ENCODE results near the gene FGGY. TPM values are rescaled to one million over a fixed set of nuclear protein-coding genes. Genes with fewer than 3 reads are reported as not detected.

Gene FGGY
- total and polyA plus RNA-seq, 2 donors (not counting 3 experiments of a cell fraction or from before 2014, with no cell fraction given) = 5.6 to 6.4 TPM

DNA sequence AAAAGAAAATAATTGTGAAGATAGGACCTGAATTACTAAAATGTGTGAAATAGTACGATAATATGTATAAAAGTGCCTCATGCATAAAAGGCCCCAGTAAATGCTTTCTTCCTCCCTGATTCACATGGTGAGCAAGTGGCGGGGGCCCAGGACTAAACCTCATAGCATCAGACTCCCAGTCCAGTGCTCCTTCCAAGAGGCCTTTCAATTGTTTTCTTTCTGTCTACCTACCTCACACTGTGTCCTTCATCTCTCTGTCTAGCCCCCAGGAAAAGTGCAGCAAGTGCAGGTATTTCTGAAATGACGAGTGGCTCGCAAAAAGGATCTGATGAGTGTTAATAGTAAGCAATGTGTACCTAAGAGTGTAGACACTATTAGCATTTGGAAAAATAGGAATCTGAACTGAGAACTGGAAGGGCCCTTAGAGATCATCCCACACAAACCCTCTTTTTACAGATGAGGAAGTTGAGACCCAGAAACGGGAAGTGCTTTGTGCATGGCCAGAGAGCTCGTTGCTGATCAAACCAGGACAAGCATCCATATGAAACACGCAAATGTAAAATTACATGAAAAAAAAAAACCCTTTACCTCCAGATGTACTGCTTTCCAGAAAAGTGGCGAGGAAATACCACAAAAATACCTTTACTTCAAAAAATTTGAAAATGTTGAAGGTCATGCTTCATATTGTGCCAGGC lies 399.7 kb downstream of the FGGY start:
- H3K4me2 ChIP-seq (ENCODE audit: insufficient read depth, low read length) = no peak overlapping the region
- no peaks in the 10 kb centered on the region for H3K79me2 ChIP-seq (ENCODE audit: control insufficient read depth, insufficient read depth, low read length)
- H3K27me3 ChIP-seq (ENCODE audit: control insufficient read depth in 2 of 2, insufficient read depth in 2 of 2, low read length in 2 of 2) = no peaks in the 10 kb centered on the region
- no peak for TF ChIP-seq POLR2AphosphoS5 (IDR thresholded peaks at IDR 0.05; ENCODE audit: insufficient read depth, low read depth, low read length)
- CTCF ChIA-PET = interaction anchor here (1.1 to 2.9 kb wide), 2 partner anchors 613 to 913 kb away, joined by 3 to 15 read pairs; partner anchors contain the start of gene JUN
- H3K27ac ChIP-seq (ENCODE audit: insufficient read depth, low read depth, low read length) = no peak overlapping the region
- BruUV-seq (replicated peaks) = no TSS peak
- POLR2A ChIA-PET = no interaction called here
- no peak overlapping the region for H3K9ac ChIP-seq (replicated peaks; ENCODE audit: extremely low read depth, insufficient read depth, low read length)
- H3K9me3 ChIP-seq (replicated peaks; ENCODE audit: control insufficient read depth, insufficient read depth, low read length) = no peaks in the 10 kb centered on the region
- H3K36me3 ChIP-seq (ENCODE audit: control insufficient read depth in 2 of 2, extremely low read depth in 1 of 2, insufficient read depth in 2 of 2, low read length in 2 of 2) = no peaks in the 10 kb centered on the region
- H4K20me1 ChIP-seq (replicated peaks; ENCODE audit: control insufficient read depth, extremely low read depth, insufficient read depth, low read length) = no peaks in the 10 kb centered on the region
- no peaks in the 10 kb centered on the region for H3K9me1 ChIP-seq (replicated peaks; ENCODE audit: control insufficient read depth, extremely low read depth, insufficient read depth, low read length)
- no peaks in the 10 kb centered on the region for H3K4me1 ChIP-seq (ENCODE audit: control insufficient read depth, extremely low read depth, insufficient read depth, low read length)
- intact Hi-C loops (cut with micrococcal nuclease) = loop anchor here (5.0 kb wide), 1 partner anchor 1179 kb away; no protein-coding TSS in a partner anchor
- no peak overlapping the region for H3K4me3 ChIP-seq (replicated peaks in 1 of 3; ENCODE audit: insufficient read depth in 1 of 3, low read depth in 1 of 3, low read length in 3 of 3)
- FAIRE-seq (no peak), DNase-seq (ENCODE audit: low read depth, low spot score) (no peak)
- dilution Hi-C loops (cut with MboI; ENCODE audit: extremely low pct_ligation_motif_present, low sequenced_read_pairs) = no loop called here
- no peak overlapping the region for H2AFZ ChIP-seq (ENCODE audit: low read depth, low read length)

DNA sequence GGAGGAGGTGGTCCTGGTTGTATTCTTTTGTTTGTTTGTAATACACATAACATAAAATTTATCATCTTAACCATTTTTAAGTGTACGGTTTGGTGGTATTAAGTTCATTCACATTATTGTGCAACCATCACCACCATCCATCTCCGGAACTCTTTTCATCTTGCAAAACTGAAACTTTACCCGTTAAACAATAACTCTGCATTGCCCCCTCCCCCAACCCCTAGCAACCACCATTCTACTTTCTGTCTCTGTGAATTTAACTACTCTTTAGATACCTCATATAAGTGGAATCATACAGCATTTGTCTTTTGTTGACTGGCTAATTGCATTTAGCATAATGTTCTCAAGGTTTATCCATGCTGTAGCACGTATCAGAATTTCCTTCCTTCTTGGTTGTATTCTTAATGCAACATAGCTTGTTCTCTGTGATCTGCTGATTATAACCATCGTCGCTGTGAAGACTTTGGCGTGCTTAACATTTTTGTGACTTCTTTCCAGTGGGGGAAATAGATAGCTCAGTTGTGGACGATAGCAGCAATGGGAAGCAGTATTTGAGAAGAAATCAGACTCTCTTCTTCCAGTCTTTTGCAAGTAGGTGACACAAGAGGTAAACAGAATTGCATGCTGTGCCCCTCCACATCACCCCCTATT lies 400.4 kb downstream of the FGGY start:
- H3K9me1 ChIP-seq (replicated peaks; ENCODE audit: control insufficient read depth, extremely low read depth, insufficient read depth, low read length) = no peaks in the 10 kb centered on the region
- H3K27ac ChIP-seq (ENCODE audit: insufficient read depth, low read depth, low read length) = no peak overlapping the region
- no peaks in the 10 kb centered on the region for H3K4me1 ChIP-seq (ENCODE audit: control insufficient read depth, extremely low read depth, insufficient read depth, low read length)
- POLR2A ChIA-PET = no interaction called here
- H3K9me3 ChIP-seq (replicated peaks; ENCODE audit: control insufficient read depth, insufficient read depth, low read length) = no peaks in the 10 kb centered on the region
- no peaks in the 10 kb centered on the region for H3K36me3 ChIP-seq (ENCODE audit: control insufficient read depth in 2 of 2, extremely low read depth in 1 of 2, insufficient read depth in 2 of 2, low read length in 2 of 2)
- no peaks in the 10 kb centered on the region for H4K20me1 ChIP-seq (replicated peaks; ENCODE audit: control insufficient read depth, extremely low read depth, insufficient read depth, low read length)
- dilution Hi-C loops (cut with MboI; ENCODE audit: extremely low pct_ligation_motif_present, low sequenced_read_pairs) = no loop called here
- intact Hi-C loops (cut with micrococcal nuclease) = loop anchor here (5.0 kb wide), 1 partner anchor 1180 kb away; no protein-coding TSS in a partner anchor
- H3K27me3 ChIP-seq (ENCODE audit: control insufficient read depth in 2 of 2, insufficient read depth in 2 of 2, low read length in 2 of 2) = no peaks in the 10 kb centered on the region
- H3K4me3 ChIP-seq (replicated peaks in 1 of 3; ENCODE audit: insufficient read depth in 1 of 3, low read depth in 1 of 3, low read length in 3 of 3) = no peak overlapping the region
- TF ChIP-seq, protein P1, sequence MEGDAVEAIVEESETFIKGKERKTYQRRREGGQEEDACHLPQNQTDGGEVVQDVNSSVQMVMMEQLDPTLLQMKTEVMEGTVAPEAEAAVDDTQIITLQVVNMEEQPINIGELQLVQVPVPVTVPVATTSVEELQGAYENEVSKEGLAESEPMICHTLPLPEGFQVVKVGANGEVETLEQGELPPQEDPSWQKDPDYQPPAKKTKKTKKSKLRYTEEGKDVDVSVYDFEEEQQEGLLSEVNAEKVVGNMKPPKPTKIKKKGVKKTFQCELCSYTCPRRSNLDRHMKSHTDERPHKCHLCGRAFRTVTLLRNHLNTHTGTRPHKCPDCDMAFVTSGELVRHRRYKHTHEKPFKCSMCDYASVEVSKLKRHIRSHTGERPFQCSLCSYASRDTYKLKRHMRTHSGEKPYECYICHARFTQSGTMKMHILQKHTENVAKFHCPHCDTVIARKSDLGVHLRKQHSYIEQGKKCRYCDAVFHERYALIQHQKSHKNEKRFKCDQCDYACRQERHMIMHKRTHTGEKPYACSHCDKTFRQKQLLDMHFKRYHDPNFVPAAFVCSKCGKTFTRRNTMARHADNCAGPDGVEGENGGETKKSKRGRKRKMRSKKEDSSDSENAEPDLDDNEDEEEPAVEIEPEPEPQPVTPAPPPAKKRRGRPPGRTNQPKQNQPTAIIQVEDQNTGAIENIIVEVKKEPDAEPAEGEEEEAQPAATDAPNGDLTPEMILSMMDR (IDR thresholded peaks at IDR 0.05; ENCODE audit: extremely low read depth in 1 of 2, insufficient read depth in 1 of 2, low read depth in 1 of 2, low read length in 2 of 2) = no peak
- TF ChIP-seq EZH2 (IDR thresholded peaks at IDR 0.05; ENCODE audit: borderline replicate concordance, low read depth, low read length, severe bottlenecking) (no peak), MYC (IDR thresholded peaks at IDR 0.05; ENCODE audit: low read depth, low read length) (no peak), GATA2 (IDR thresholded peaks at IDR 0.05; ENCODE audit: insufficient read depth, insufficient read length, low read depth, low read length) (no peak), POLR2AphosphoS5 (IDR thresholded peaks at IDR 0.05; ENCODE audit: insufficient read depth, low read depth, low read length) (no peak)
- H3K79me2 ChIP-seq (ENCODE audit: control insufficient read depth, insufficient read depth, low read length) = no peaks in the 10 kb centered on the region
- no peak overlapping the region for H3K9ac ChIP-seq (replicated peaks; ENCODE audit: extremely low read depth, insufficient read depth, low read length)
- no peak overlapping the region for H3K4me2 ChIP-seq (ENCODE audit: insufficient read depth, low read length)
- BruUV-seq (replicated peaks) = no TSS peak
- DNase-seq (ENCODE audit: low read depth, low spot score) (peak; percentile 42), FAIRE-seq (no peak)
- peak overlapping the region; percentile 75 for H2AFZ ChIP-seq (ENCODE audit: low read depth, low read length)
- CTCF ChIA-PET = interaction anchor here (0.9 to 3.3 kb wide), 8 partner anchors 19 to 913 kb away, joined by 3 to 20 read pairs (median 10); partner anchors contain the start of gene JUN

All from endothelial cell of umbilical vein (primary cell).